Ascending aorta (tissue), 2 donors: ENCODE measurements around the gene AKAIN1. TPM values are rescaled to one million over a fixed set of nuclear protein-coding genes. Genes with fewer than 3 reads are reported as not detected.

Experiments used
- DNase-seq, 2 donors: peaks; one replicate each; pipeline ENCODE4 v3.0.0-alpha.2; 2019; ENCODE audit warnings: low spot score in 2 of 2
- H3K27ac ChIP-seq, 2 donors: fragments of 200-600 bp; sonication (generic); one replicate each; pipeline ENCODE4 v1.5.1; 2016 to 2017; ENCODE audit warnings: mild to moderate bottlenecking in 1 of 2
- H3K27me3 ChIP-seq: fragments of 200-600 bp; sonication (generic); one replicate; pipeline ENCODE4 v1.5.1; 2017
- H3K36me3 ChIP-seq, 2 donors: fragments of 200-600 bp; sonication (generic); one replicate each; pipeline ENCODE4 v1.5.1; 2016
- H3K4me1 ChIP-seq, 2 donors: fragments of 200-600 bp; sonication (generic); one replicate each; pipeline ENCODE4 v1.5.1; 2016 to 2017; ENCODE audit warnings: mild to moderate bottlenecking in 1 of 2
- H3K4me3 ChIP-seq, 2 donors: fragments of 200-600 bp; sonication (generic); one replicate each; pipeline ENCODE4 v1.5.1; 2016 to 2017; ENCODE audit warnings: mild to moderate bottlenecking in 1 of 2
- H3K9me3 ChIP-seq, 2 donors: fragments of 200-600 bp; sonication (generic); one replicate each; pipeline ENCODE4 v1.5.1; 2016
- intact Hi-C: fragments of 100-400 bp; cut with DNase I; formaldehyde crosslinking; loops from one replicate; pipeline ENCODE4 v1.15.1; 2023
- total RNA-seq: library from RNA; depleted of rRNA; stranded (reverse); fragments of >200 nt; gene quantifications from one replicate; pipeline ENCODE4 v1.1.0, GENCODE V29; 2016
- TF ChIP-seq, protein P1 (sequence below), 3 experiments: fragments of 200-600 bp in 2 of 3; fragments of 450-650 bp in 1 of 3; sonication (generic) in 2 of 3; IDR thresholded peaks; one replicate each; pipeline ENCODE4 v1.5.1; 2016 to 2019; ENCODE audit warnings: antibody characterized with exemption in 3 of 3, mild to moderate bottlenecking in 1 of 3, moderate library complexity in 1 of 3

Gene AKAIN1
- total RNA-seq, 1 donor from 2014 or later: not detected

- H3K27me3 ChIP-seq: no peaks in the 10 kb centered on the region
These were observed 615 bp downstream of the AKAIN1 start for GRCh38 chr18:5196253-5197031.

DNA sequence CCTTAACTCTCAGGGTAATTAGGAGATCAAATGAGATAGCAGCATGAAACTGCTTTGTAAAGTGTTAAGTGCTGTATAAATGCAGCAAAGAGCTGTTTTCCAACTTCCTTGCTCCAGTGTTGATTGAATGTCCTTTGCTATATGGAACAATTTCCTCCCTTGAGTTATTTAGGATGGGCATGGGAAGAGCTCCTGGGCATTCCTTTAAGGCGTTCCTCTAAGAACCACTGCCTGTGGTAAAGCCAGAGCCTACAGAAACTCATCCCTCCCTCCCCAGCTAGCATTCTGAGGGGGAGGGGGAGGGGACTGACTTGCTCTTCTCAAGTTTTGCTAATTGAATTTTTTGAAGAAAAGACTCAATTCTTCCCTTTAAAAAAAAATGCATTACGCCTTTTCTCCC, 1.4 kb downstream of the AKAIN1 start:
- intact Hi-C loops: no loop called here

More at GRCh38 chr18:5196253-5197031, 615 bp downstream of the AKAIN1 start:
- no peak overlapping the region for H3K27ac ChIP-seq
- H3K36me3 ChIP-seq: no peaks in the 10 kb centered on the region
- TF ChIP-seq, protein P1, sequence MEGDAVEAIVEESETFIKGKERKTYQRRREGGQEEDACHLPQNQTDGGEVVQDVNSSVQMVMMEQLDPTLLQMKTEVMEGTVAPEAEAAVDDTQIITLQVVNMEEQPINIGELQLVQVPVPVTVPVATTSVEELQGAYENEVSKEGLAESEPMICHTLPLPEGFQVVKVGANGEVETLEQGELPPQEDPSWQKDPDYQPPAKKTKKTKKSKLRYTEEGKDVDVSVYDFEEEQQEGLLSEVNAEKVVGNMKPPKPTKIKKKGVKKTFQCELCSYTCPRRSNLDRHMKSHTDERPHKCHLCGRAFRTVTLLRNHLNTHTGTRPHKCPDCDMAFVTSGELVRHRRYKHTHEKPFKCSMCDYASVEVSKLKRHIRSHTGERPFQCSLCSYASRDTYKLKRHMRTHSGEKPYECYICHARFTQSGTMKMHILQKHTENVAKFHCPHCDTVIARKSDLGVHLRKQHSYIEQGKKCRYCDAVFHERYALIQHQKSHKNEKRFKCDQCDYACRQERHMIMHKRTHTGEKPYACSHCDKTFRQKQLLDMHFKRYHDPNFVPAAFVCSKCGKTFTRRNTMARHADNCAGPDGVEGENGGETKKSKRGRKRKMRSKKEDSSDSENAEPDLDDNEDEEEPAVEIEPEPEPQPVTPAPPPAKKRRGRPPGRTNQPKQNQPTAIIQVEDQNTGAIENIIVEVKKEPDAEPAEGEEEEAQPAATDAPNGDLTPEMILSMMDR (IDR thresholded peaks at IDR 0.05): no peak
- H3K4me1 ChIP-seq: no peaks in the 10 kb centered on the region
- intact Hi-C loops: no loop called here
- no peaks in the 10 kb centered on the region for H3K9me3 ChIP-seq
- H3K4me3 ChIP-seq: no peak overlapping the region
- DNase-seq: no peak

GRCh38 chr18:5180254-5180653, 16.8 kb downstream of the AKAIN1 start:
- H3K4me3 ChIP-seq: no peak overlapping the region

More for the DNA sequence above, 1.4 kb downstream of the AKAIN1 start:
- DNase-seq: no peak
- H3K27me3 ChIP-seq: no peaks in the 10 kb centered on the region
- no peak overlapping the region for H3K27ac ChIP-seq
- H3K9me3 ChIP-seq: no peaks in the 10 kb centered on the region
- H3K4me1 ChIP-seq: no peaks in the 10 kb centered on the region
- TF ChIP-seq, protein P1 (IDR thresholded peaks at IDR 0.05): no peak
- no peak overlapping the region for H3K4me3 ChIP-seq
- H3K36me3 ChIP-seq: no peaks in the 10 kb centered on the region

DNA sequence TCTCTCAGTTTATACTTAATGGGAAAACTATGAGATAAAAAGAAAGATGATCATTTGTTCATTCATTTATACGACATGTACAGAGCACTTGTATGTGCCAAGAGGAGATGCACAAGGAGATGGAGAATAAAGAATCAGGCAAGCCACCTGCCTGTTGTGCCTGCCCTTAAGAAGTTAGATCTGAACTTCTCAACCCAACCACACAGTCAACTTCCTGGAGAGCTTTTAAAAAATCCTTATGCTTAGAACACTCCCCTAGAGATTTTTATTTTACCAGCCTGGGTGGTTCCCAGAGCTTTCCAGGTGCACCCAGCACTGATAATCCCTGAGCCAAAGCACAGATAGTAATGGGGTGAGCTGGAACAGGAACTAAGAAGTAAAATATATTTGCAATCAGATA, 18.5 kb downstream of the AKAIN1 start:
- H3K27me3 ChIP-seq: no peaks in the 10 kb centered on the region
- DNase-seq: no peak
- TF ChIP-seq, protein P1 (IDR thresholded peaks at IDR 0.05): no peak
- no peaks in the 10 kb centered on the region for H3K9me3 ChIP-seq
- intact Hi-C loops: no loop called here
- H3K4me3 ChIP-seq: no peak overlapping the region
- H3K36me3 ChIP-seq: no peaks in the 10 kb centered on the region
- H3K4me1 ChIP-seq: no peaks in the 10 kb centered on the region
- H3K27ac ChIP-seq: no peak overlapping the region

More at GRCh38 chr18:5180254-5180653, 16.8 kb downstream of the AKAIN1 start:
- Histone ChIP-seq H3K4me1 (no peaks in the 10 kb centered on the region), H3K36me3 (no peaks in the 10 kb centered on the region), H3K27ac (no peak overlapping the region), H3K9me3 (no peaks in the 10 kb centered on the region), H3K27me3 (no peaks in the 10 kb centered on the region)
- DNase-seq: no peak
- TF ChIP-seq, protein P1 (IDR thresholded peaks at IDR 0.05): no peak
- intact Hi-C loops: no loop called here

- Histone ChIP-seq H3K9me3 (no peaks in the 10 kb centered on the region), H3K36me3 (no peaks in the 10 kb centered on the region), H3K27me3 (no peaks in the 10 kb centered on the region), H3K4me1 (no peaks in the 10 kb centered on the region), H3K27ac (no peak overlapping the region), H3K4me3 (no peak overlapping the region)
- TF ChIP-seq, protein P1 (IDR thresholded peaks at IDR 0.05): no peak
- DNase-seq: no peak
- intact Hi-C loops: no loop called here
These were observed 21.7 kb downstream of the AKAIN1 start for GRCh38 chr18:5175378-5175777.
